IMR-90 (cell line): Measurements from ENCODE around the gene C1orf105. TPM values are rescaled to one million over a fixed set of nuclear protein-coding genes. Genes with fewer than 3 reads are reported as not detected.

Experiments used
- ATAC-seq: fragments of 200-7000 bp; cut with Tn5 transposase; 2 replicates; pipeline ENCODE4 v1.9.1; 2020; ENCODE audit warnings: low read depth, mild to moderate bottlenecking, moderate library complexity
- BruUV-seq: library from RNA; stranded (reverse); fragments of 400-500 nt; replicated peaks from 2 replicates; lab custom pipeline; 2021; lab: Mats Ljungman, UMichigan
- CTCF ChIA-PET: fragments of 300-600 bp; formaldehyde crosslinking; extraction: SDS; loops from one replicate; lab custom pipeline; 2021; ENCODE audit warnings: antibody characterized with exemption; lab: Yijun Ruan, JAX
- POLR2A ChIA-PET: fragments of 300-600 bp; sonication (Branson Sonifier 250); formaldehyde crosslinking; loops from one replicate; lab custom pipeline; 2022; ENCODE audit warnings: antibody characterized with exemption; ENCODE audit not compliant: unreplicated experiment; lab: Charles Lee
- DNase-seq: peaks from one replicate; pipeline ENCODE4 v3.0.0; 2013
- H2AFZ ChIP-seq: replicated peaks from 2 replicates; pipeline ENCODE3; 2013; ENCODE audit warnings: low read length, mild to moderate bottlenecking; ENCODE audit not compliant: poor library complexity
- H2AK5ac ChIP-seq: 2 replicates; pipeline ENCODE4 v1.6.1; 2013; ENCODE audit warnings: low read depth, low read length, inconsistent platforms
- H2AK9ac ChIP-seq: replicated peaks from 2 replicates; pipeline ENCODE3; 2013; ENCODE audit warnings: mild to moderate bottlenecking, low read depth, low read length, moderate library complexity; ENCODE audit not compliant: poor library complexity
- H2BK120ac ChIP-seq: 2 replicates; pipeline ENCODE4 v1.6.1; 2013; ENCODE audit warnings: low read depth, low read length, inconsistent platforms
- H2BK15ac ChIP-seq: 3 replicates; pipeline ENCODE4 v1.6.1; 2013; ENCODE audit warnings: low read depth, low read length, inconsistent platforms
- H2BK20ac ChIP-seq: 2 replicates; pipeline ENCODE4 v1.6.1; 2013; ENCODE audit warnings: low read depth, mild to moderate bottlenecking, inconsistent platforms, low read length, moderate library complexity
- H2BK5ac ChIP-seq: 2 replicates; pipeline ENCODE4 v1.6.1; 2013; ENCODE audit warnings: mild to moderate bottlenecking, low read depth, low read length, inconsistent platforms; ENCODE audit not compliant: poor library complexity, severe bottlenecking
- H3K14ac ChIP-seq: replicated peaks from 2 replicates; pipeline ENCODE4 v1.6.1; 2013; ENCODE audit warnings: low read depth, low read length, inconsistent platforms
- H3K18ac ChIP-seq: 2 replicates; pipeline ENCODE4 v1.6.1; 2013; ENCODE audit warnings: low read depth, low read length, control low read depth
- H3K23ac ChIP-seq: 2 replicates; pipeline ENCODE4 v1.6.1; 2013; ENCODE audit warnings: low read depth, low read length, inconsistent platforms
- H3K27ac ChIP-seq: 2 replicates; pipeline ENCODE4 v1.5.1; 2013; ENCODE audit warnings: mild to moderate bottlenecking, control low read depth, low read length; ENCODE audit not compliant: insufficient read depth
- H3K27me3 ChIP-seq: 2 replicates; pipeline ENCODE4 v1.6.1; 2013; ENCODE audit warnings: low read length; ENCODE audit not compliant: control insufficient read depth, insufficient read depth
- H3K36me3 ChIP-seq: 2 replicates; pipeline ENCODE4 v1.6.1; 2013; ENCODE audit warnings: low read length, mixed read lengths; ENCODE audit not compliant: control insufficient read depth, insufficient read depth
- H3K4ac ChIP-seq: 2 replicates; pipeline ENCODE4 v1.6.1; 2013; ENCODE audit warnings: low read depth, low read length, inconsistent platforms
- H3K4me1 ChIP-seq: 2 replicates; pipeline ENCODE4 v1.6.1; 2013; ENCODE audit warnings: low read length, mixed read lengths; ENCODE audit not compliant: control insufficient read depth, insufficient read depth
- H3K4me2 ChIP-seq: 2 replicates; pipeline ENCODE4 v1.6.1; 2013; ENCODE audit warnings: low read depth, mild to moderate bottlenecking, control low read depth, low read length, moderate library complexity
- H3K4me3 ChIP-seq: 2 replicates; pipeline ENCODE4 v1.5.1; 2013; ENCODE audit warnings: low read depth, mild to moderate bottlenecking, control low read depth, low read length, moderate library complexity; ENCODE audit not compliant: insufficient read depth
- H3K56ac ChIP-seq: 2 replicates; pipeline ENCODE4 v1.6.1; 2013; ENCODE audit warnings: low read length, inconsistent platforms; ENCODE audit not compliant: insufficient read depth; ENCODE audit errors: extremely low read depth
- H3K79me1 ChIP-seq, 2 experiments: 2 replicates each; pipeline ENCODE4 v1.6.1; 2013; ENCODE audit warnings: low read length in 2 of 2, inconsistent platforms in 1 of 2, low read depth in 1 of 2
- H3K9ac ChIP-seq: 2 replicates; pipeline ENCODE4 v1.6.1; 2013; ENCODE audit warnings: low read depth, low read length, control low read depth
- H3K9me1 ChIP-seq: 2 replicates; pipeline ENCODE4 v1.6.1; 2013; ENCODE audit warnings: low read length, inconsistent platforms; ENCODE audit not compliant: insufficient read depth
- H3K9me3 ChIP-seq: 2 replicates; pipeline ENCODE4 v1.6.1; 2013; ENCODE audit warnings: low read length; ENCODE audit not compliant: control insufficient read depth, insufficient read depth
- H4K20me1 ChIP-seq: 2 replicates; pipeline ENCODE4 v1.6.1; 2013; ENCODE audit warnings: low read length, inconsistent platforms; ENCODE audit not compliant: insufficient read depth
- H4K5ac ChIP-seq: 2 replicates; pipeline ENCODE4 v1.6.1; 2013; ENCODE audit warnings: mild to moderate bottlenecking, low read depth, low read length, control low read depth
- H4K8ac ChIP-seq, 2 experiments: 2 replicates each; pipeline ENCODE4 v1.6.1; 2013; ENCODE audit warnings: low read depth in 2 of 2, low read length in 2 of 2, control low read depth in 1 of 2, inconsistent platforms in 1 of 2
- H4K91ac ChIP-seq: 2 replicates; pipeline ENCODE4 v1.6.1; 2013; ENCODE audit warnings: low read depth, low read length, inconsistent platforms; ENCODE audit not compliant: insufficient read depth
- CHD1 ChIP-seq: IDR thresholded peaks from 2 replicates; pipeline ENCODE4 v1.6.1; 2012; ENCODE audit warnings: low read depth, low read length, improper control_type of control experiment
- CTCF ChIP-seq: conservative IDR thresholded peaks from 2 replicates; pipeline ENCODE4 v1.5.1; 2012; ENCODE audit warnings: mild to moderate bottlenecking, low read depth, low read length, improper control_type of control experiment
- FOS ChIP-seq: fragments of 150-350 bp; IDR thresholded peaks from 2 replicates; pipeline ENCODE4 v1.6.1; 2016; ENCODE audit warnings: low read depth, low read length
- MAFK ChIP-seq: IDR thresholded peaks from 2 replicates; pipeline ENCODE4 v1.6.1; 2012; ENCODE audit warnings: low read depth, low read length, improper control_type of control experiment
- NFE2L2 ChIP-seq: fragments of 150-350 bp; IDR thresholded peaks from 2 replicates; pipeline ENCODE4 v1.6.1; 2016; ENCODE audit warnings: low read depth, mild to moderate bottlenecking, low read length
- POLR2A ChIP-seq: IDR thresholded peaks from 2 replicates; pipeline ENCODE4 v1.6.1; 2012; ENCODE audit warnings: mild to moderate bottlenecking, low read depth, low read length
- RCOR1 ChIP-seq: IDR thresholded peaks from 2 replicates; pipeline ENCODE4 v1.6.1; 2012; ENCODE audit warnings: mild to moderate bottlenecking, low read length, improper control_type of control experiment; ENCODE audit not compliant: insufficient replicate concordance
- RFX5 ChIP-seq: IDR thresholded peaks from 2 replicates; pipeline ENCODE4 v1.8.0; 2012; ENCODE audit warnings: low read depth, mild to moderate bottlenecking, low read length, moderate library complexity
- WGBS, 2 experiments: methylation state at CpG; one replicate each; pipeline versions ENCODE4 v1.1.5 to v1.1.7; 2013; ENCODE audit warnings: missing lambda C conversion rate in 2 of 2; ENCODE audit not compliant: insufficient read length in 1 of 2; ENCODE audit errors: extremely low coverage in 2 of 2; 5-methylcytosine and 5-hydroxymethylcytosine counted together
- dilution Hi-C: fragments of 300-500 bp; cut with HindIII; formaldehyde crosslinking; loops from one replicate; pipeline ENCODE4 v1.14.3; 2018; ENCODE audit warnings: low sequenced_read_pairs; ENCODE audit not compliant: unreplicated experiment
- in situ Hi-C: fragments of 300-500 bp; cut with MboI; formaldehyde crosslinking; loops from 3 replicates; pipeline ENCODE4 v1.14.3; 2019; ENCODE audit warnings: low sequenced_read_pairs, inconsistent platforms, mixed read lengths
- intact Hi-C: fragments of 100-400 bp; cut with micrococcal nuclease; formaldehyde crosslinking; loops from 2 replicates; pipeline ENCODE4 v1.10.0; 2022
- polyA plus RNA-seq, 3 experiments: library from polyadenylated mRNA; depleted of rRNA; stranded (reverse); fragments of >200 nt; gene quantifications; 2 replicates each; pipeline ENCODE4 v1.2.3, GENCODE V29; 2012; ENCODE audit warnings: low replicate concordance in 1 of 3
- total RNA-seq: library from RNA; depleted of rRNA; stranded (reverse); fragments of >200 nt; gene quantifications from 2 replicates; pipeline ENCODE4 v1.2.3, GENCODE V29; 2012

The C1orf105 gene
- total and polyA plus RNA-seq, 2 of the 4 experiments (the other 2 are of a cell fraction), result not detected

DNA sequence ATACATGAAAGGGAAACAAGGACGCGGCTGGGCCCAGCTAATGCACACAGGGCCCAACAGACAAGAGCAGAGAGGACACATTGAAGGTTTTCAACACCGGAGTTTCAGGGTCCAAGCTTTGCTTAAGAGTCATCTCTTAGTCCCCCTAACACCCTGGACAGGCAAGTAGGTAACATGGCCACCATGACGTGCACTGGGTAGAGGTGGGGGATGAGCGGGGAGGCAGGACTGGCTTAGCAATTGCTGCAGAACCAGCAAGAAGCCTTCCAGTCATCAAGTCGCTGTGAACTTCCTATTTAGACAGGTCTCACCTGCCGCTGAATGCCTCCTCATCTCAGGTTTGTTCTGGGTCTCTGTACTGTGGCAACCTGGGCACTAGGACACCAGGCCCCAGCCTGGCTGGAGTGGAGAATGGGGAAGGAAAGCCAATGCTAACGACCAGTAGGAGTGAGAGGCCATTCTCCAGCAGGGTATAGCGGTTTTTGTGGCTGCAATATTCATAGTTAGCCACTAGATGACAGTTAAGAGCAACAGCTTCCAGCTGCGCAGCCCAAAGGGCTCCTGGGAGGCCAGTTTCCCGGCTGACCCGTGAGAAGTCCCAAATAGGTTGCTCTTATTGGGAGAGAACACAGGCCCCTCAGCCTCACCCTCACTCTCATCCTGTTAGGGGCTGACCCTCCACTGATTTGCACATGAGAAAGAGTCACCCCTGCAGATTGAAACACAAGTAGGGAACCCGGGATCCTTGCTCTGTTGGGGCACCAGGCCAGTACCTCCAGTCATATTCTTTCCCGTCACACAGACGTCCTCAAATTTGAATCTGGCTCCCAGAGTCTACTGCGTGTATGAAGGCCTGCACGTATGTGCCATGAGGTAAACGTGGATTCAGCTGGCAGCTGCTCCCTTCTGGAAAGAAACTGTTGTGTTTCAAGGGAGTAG is 29.4 kb downstream of the C1orf105 start (continued):
- TF ChIP-seq RCOR1 (no peak), FOS (no peak), POLR2A (no peak), NFE2L2 (no peak)

- Histone ChIP-seq H4K8ac (no peak overlapping the region), H3K23ac (no peak overlapping the region), H3K79me1 (no peaks in the 10 kb centered on the region), H3K4ac (no peak overlapping the region), H3K56ac (no peak overlapping the region), H2AK9ac (no peak overlapping the region), H2AFZ (no peak overlapping the region), H3K9me1 (peaks cover 7% of the 10 kb centered on the region; the same call in 1 of the 2 replicates), H3K4me2 (no peak overlapping the region), H3K27me3 (peaks cover 9% of the 10 kb centered on the region), H2AK5ac (no peak overlapping the region), H3K9ac (no peak overlapping the region), H4K20me1 (no peaks in the 10 kb centered on the region), H4K91ac (no peak overlapping the region), H3K18ac (no peak overlapping the region), H4K5ac (no peak overlapping the region), H3K36me3 (no peaks in the 10 kb centered on the region), H3K4me1 (peaks cover 10% of the 10 kb centered on the region), H3K9me3 (no peaks in the 10 kb centered on the region), H2BK5ac (no peak overlapping the region), H3K4me3 (no peak overlapping the region), H2BK120ac (no peak overlapping the region), H3K27ac (no peak overlapping the region), H2BK20ac (no peak overlapping the region), H3K14ac (no peak overlapping the region), H2BK15ac (no peak overlapping the region)
- dilution Hi-C loops (no loop called here), intact Hi-C loops (loop anchor here (1.0 to 2.0 kb wide), 2 partner anchors 82 to 269 kb away; partner anchors contain the start of gene SUCO), in situ Hi-C loops (loop anchor here (5.0 kb wide), 1 partner anchor 267 kb away; no protein-coding TSS in a partner anchor)
- DNase-seq (no peak), ATAC-seq (no peak)
- BruUV-seq, result no TSS peak
- CTCF ChIA-PET, result interaction anchor here (0.6 to 1.6 kb wide), 2 partner anchors 22 to 269 kb away, joined by 3 to 10 read pairs; no protein-coding TSS in a partner anchor
- POLR2A ChIA-PET, result no interaction called here
- 20% methylated on average over 1 of the region's 7 CpGs; no CpG with 5 or more reads in 1 of the 2 experiments for WGBS, 2 experiments
- TF ChIP-seq RFX5 (no peak), CHD1 (no peak), CTCF (no peak), NFE2L2 (no peak), MAFK (no peak)
These were observed 30.0 kb downstream of the C1orf105 start for GRCh38 chr1:172450524-172450885.
